ENCODE measurements around the gene PLA2R1. TPM values are rescaled to one million over a fixed set of nuclear protein-coding genes. Genes with fewer than 3 reads are reported as not detected.
A peak's percentile ranks its signal among the peaks of the same experiment; 100 is the strongest.

The PLA2R1 gene
- total RNA-seq, 1 donor from 2014 or later, result 3.0 TPM

DNA sequence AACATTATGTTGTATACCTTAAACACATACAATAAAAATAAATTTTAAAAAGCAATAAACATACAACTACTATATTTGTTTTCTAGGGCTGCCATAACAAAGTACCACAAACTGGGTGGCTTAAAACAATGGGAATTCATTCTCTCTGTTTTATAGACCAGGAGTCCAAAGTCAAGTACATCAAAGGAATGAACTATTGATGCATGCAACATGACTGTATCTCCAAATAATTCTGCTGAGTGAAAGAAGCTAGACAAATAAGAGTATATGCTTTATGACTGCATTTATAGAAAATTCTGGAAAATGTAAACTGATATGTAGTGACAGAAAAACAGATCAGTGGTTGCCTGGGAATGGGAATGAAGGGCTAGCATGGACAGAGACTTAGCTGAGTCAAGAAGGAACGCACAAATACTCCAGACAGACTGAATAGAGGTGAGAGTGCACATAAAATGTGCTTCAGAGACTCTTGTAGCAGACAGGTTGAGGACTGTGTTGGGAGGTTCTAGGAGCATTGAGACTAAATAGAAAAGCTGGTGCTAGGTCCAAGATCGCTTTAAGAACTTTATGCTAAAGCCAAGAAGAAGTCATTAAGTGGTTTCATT is 11.0 kb upstream of the PLA2R1 start:
- intact Hi-C loops (cut with DNase I), result no loop called here
- DNase-seq (no peak), ATAC-seq (ENCODE audit: poor library complexity) (no peak)

DNA sequence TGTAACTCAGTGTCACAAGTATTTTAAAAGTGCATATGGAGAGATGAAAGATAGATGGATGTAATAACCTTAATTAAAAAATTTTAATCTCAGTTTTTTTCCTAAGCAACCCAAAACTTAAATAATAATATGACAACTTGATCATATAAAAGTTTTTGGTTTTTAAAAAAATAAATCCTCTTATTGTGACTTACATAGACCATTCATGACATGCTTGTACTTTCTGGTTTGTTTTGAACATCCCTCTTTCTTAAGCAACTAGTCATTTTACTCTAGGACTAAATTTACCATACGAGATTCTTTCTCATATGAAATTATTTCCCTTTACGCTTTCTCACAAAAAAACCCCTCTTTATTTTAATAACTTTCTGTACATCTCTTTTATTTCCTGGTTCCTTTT is 6.5 kb upstream of the PLA2R1 start:
- ATAC-seq (ENCODE audit: poor library complexity) (no peak), DNase-seq (no peak)
- intact Hi-C loops (cut with DNase I), result no loop called here

DNA sequence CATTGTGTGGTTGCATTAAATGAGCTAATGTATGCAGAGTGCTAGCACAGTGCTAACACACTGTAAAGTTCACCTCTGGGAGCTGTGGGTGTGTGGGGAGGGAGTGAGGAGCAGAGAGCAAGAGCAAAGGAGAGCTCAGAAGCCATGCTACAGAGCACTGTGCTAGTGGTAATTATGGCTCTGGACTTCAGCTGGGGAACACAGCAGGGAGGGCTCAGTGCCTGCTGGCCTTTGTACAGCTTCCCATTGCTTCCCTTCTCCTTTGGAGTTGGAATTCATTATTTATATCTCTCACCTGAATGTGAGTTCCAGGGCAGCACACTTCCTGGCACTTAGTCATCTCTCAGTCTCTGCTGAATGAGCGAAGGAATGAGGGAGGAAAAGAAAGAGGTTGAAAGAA is 2.5 kb upstream of the PLA2R1 start:
- intact Hi-C loops (cut with DNase I), result no loop called here
- DNase-seq (no peak), ATAC-seq (ENCODE audit: poor library complexity) (peak; percentile 36)

DNA sequence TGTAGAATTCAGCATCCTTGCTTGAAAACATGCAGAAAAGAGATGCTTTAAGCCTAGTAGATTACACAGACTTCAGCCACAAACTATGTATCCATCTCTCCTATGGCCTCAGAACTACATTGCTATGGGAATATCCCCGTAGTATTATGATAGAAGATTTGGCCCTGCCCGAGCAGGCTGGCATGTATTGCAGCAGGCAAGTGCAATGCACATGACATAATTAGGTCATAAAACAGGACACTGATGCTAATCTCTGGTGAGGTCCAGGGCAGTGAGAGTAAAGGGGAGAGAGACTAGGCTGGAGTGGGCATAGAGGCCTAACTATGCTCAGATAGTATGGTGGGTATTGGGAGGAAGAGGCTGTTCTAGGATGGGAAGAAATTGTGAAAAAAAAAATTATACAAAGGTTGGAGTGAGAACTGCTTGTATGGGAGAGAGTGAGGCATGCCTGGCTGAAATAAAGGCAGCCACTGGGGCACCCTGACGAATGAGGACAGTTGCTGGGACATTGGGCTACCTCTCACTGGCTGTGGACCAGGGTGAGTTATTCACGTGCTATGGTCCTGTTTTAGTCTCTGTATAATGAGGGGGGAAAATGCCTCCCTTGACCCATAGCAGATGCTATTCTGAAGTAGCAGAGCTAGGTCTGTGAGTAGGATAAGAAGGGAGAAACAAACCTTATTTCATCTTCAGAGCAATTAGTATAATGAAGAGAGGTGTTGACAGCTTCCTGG is 1.6 kb upstream of the PLA2R1 start:
- intact Hi-C loops (cut with DNase I), result no loop called here
- ATAC-seq (ENCODE audit: poor library complexity), result peak; percentile 61
- DNase-seq, result no peak

DNA sequence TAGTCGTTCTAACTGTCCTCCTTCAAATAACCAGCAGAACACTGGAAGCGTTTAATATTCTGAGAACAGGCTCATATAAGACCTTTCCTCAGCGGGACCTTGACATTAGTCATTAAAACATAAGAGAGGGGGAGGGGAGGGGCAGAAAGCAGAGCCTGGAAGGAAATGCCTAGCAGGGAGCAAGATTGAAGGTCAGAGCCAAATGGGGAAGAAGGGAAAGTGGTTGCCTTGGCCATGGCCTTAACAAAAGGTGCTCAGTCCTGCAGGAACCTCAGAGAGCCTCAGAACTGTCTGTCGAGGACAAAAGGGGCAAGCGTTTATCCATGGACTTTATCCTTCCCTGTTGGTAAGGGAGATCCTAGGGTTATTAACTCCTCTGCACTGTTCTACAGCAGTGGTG is 856 bp upstream of the PLA2R1 start:
- ATAC-seq (ENCODE audit: poor library complexity) (peak; percentile 11), DNase-seq (no peak)
- intact Hi-C loops (cut with DNase I), result no loop called here

DNA sequence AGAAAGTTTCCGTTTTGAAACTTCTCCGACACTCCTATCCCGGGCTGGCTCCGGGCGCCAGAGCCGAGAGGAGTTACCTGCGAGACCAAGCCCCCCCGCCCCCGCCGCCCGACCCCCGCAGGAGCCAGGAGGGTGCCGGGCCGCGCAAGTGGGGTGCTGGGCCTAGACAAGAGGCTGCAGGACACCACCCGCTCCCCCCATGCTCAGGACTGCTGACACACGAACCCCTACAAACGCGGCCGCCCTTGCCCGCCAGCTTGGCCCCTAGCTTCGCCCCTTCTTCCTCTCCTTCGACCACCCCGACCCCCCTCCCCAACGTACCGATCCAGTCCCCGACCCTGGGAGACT is 497 bp downstream of the PLA2R1 start:
- DNase-seq (peak; percentile 49), ATAC-seq (ENCODE audit: poor library complexity) (peak; percentile 16)
- intact Hi-C loops (cut with DNase I), result no loop called here

DNA sequence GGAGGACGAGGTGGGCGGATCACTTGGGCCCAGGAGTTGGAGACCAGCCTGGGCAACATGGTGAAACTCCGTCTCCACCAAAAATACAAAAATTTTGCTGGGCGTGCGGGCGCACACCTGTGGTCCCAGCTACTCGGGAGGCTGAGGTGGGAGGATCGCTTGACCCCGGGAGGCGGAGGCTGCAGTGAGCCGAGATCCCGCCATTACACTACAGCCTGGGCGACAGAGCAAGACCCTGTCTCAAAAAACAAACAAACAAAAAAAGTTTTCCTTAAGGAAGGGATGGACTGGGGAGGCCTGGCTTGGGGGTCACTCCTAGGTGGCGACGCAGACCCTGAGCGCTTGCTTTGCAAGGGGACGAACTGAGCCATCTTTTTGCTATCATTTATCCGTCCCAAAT is 882 bp downstream of the PLA2R1 start:
- no peak for DNase-seq
- no peak for ATAC-seq (ENCODE audit: poor library complexity)
- intact Hi-C loops (cut with DNase I), result no loop called here

DNA sequence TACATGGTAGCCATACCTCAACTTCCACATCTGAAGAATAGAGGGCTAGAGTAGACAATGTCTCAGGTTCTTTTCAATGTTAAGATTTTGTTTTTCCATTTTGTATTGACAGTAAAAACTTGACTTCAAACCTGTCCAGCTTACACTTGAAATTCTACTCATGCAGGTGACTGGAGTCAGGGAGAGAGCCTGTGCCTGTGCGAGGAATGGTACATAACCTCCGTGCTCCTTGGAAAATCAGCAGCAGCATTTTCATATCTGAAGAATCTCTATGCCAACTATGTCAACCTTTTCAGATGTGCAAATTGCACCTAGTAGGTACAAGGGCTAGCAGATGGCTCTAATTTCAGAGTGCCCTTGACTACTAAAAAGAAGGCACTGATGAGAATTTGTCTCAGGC is 2.1 kb downstream of the PLA2R1 start:
- no peak for ATAC-seq (ENCODE audit: poor library complexity)
- intact Hi-C loops (cut with DNase I), result no loop called here
- no peak for DNase-seq

DNA sequence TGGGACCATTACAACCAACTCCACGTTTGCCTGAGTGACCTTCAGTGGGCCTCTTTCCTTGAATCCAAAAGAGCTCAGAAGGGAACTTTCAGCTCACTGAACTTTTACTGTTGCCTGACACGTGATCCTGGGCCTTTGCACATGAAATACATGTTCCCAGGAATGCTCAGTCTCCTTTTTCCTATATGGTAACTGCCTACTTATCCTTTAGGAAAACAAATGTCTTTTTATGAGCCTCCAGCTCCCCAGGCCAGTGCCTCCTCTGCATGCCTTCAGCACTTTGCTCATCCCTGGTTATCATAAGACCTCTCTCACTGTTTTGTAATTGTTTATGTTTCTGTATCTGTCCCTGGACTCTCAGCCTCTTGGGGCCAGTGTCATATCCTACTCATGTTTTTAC is 5.1 kb downstream of the PLA2R1 start:
- intact Hi-C loops (cut with DNase I), result no loop called here
- DNase-seq, result no peak
- ATAC-seq (ENCODE audit: poor library complexity), result no peak

DNA sequence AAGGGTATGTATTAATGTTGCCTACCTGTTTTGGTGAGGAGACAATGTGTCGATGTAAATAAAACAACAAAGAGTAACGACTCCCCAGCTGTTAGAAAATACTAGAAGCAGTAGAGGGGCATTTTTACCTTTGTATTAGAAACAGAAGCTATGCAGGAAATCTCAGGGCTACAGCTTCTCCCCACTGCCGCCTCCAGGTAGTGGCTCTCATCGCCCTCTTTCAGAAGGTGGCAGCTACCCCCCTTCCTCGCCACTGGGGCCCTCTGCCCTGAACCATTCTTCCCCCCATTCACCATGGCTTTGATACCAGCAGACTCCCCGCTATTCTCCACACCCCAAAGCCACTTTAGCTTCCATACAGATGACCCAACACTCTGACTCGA is 6.7 kb downstream of the PLA2R1 start:
- no peak for ATAC-seq (ENCODE audit: poor library complexity)
- no peak for DNase-seq
- intact Hi-C loops (cut with DNase I), result no loop called here

DNA sequence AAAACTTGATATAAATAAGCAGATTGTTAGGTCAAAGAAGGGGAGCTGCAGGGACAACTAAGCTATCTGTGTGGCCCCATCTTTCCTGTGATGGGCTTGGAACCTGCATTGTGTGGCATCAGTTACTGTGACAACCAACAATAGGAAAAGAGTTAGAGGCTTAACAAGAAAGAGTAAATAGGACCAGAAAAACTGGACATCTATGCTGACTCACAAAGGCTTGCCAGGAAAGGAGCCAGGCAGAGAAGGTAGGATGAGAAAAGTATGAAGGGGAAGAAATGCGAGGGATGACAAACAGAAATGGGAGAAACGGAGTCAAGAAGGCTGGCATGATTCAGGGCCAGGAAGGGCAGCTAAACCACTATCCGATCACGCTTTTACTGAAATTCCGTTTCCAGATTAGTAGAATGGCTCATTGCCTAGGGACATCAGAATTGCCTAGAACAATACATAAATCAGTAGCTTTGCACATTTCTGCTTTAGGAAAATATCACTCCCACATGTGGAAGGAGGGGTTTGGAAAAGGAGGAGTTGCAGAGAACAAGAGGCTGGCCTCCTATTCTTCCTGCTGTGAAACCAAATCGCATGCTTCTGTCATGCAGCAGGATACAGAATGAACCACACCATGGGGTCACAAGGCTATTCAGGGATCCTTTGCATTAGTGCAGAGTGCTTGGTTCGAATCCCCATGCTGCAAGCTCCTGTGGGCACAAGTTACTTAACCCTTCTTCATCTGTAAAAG is 7.3 kb downstream of the PLA2R1 start:
- no peak for DNase-seq
- no peak for ATAC-seq (ENCODE audit: poor library complexity)
- intact Hi-C loops (cut with DNase I), result no loop called here

DNA sequence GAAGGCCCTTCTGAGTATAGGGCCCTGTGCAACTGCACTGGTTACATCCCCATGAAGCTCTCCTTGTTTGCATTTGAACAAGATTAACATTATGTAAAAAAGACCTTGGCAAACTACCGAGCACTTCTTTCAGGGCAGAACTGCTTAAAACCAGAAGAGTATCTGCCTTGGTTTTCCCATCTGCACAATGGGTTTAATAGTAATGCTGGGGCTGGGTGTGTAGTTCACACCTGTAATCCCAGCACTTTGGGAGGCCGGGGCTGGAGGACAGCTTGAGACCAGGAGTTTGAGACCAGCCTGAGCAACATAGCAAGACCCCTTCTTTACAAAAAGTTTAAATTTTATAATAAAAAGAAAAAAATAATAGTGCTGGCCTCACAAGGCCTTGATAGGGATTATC is 8.5 kb downstream of the PLA2R1 start:
- DNase-seq, result no peak
- intact Hi-C loops (cut with DNase I), result no loop called here
- no peak for ATAC-seq (ENCODE audit: poor library complexity)

DNA sequence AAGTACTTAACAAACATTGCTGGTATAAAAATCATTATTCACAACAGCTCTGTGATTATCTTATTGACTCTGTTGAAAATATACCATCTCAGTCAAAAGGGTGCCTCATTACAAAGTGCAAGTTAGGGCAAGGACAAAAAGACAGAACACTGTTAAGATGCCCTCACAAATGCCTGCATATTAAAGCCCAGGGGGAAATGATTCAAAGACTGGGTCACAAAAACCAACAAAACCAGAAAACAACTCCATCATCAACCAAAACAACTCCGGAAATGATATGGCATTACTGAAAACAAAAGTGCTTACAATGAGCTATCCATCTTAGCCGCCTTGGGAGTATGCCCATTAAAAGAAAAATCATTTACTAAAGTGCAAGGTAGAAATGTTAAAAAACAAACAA is 9.9 kb downstream of the PLA2R1 start:
- ATAC-seq (ENCODE audit: poor library complexity), result no peak
- DNase-seq, result no peak
- intact Hi-C loops (cut with DNase I), result no loop called here

DNA sequence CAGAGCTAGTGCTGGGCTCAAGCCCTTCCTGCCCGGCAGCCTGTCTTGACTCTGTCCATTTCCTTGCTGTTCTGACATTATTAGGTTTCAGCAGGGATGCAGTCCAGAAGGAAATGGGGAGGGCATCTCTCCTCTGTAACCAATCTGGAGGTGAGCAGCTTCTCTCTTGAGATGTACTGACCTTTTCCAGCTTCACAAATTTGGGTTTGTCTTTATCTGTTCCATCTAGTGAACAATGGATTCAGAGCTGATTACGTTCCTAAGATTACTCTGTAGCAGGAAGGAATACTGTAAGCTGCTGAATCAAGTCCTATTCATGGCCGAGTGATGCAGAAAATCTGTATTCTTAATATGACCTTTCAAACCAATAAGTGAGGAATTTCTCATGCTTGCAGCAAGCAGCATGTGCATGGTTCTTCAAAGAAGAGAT is 11.0 kb downstream of the PLA2R1 start:
- DNase-seq (no peak), ATAC-seq (ENCODE audit: poor library complexity) (no peak)
- intact Hi-C loops (cut with DNase I), result no loop called here

DNA sequence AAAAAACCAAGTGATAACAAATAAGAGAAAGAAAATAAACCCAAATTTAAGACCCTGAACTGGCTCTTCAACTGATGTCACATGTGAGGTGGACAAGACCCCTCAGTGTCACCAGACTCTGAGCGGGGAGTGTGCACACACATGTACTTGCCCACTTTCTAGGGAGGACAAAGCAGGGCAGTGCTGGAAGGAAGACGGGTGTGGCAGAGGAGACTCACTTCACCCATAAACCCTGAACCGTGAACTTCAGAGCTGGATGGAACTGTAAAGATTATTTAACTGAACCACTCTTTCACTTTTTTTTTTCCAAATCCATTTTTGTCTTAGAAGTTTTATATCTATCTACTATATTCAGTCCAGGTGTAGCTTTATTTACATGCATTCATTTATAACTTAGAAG is 12.3 kb downstream of the PLA2R1 start:
- intact Hi-C loops (cut with DNase I), result no loop called here
- DNase-seq (no peak), ATAC-seq (ENCODE audit: poor library complexity) (no peak)

DNA sequence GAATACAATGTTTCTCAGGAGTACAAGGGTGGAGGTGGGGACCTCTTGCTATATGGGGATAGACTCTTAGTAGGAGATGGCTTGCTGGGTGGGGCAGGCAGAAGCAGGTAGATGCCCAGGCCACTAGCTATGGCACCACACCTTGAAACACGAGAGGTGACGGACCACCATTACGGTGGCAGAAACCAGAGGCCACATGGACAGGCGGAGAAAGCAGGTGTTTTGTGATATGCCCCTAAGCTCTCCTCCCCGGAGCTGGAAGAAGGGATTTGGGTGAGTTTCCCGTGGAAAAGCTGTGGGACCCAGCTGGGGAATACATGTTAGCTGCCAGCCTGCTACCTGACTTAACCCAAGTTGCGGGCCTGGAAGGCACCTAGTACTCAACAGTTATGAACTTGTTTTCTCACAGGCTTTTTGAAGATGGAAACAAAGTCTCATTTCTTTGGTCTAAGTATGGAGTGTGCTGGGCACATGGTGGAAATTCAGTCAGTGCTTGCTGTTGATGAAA is 16.7 kb downstream of the PLA2R1 start:
- ATAC-seq (ENCODE audit: poor library complexity), result no peak
- no peak for DNase-seq
- intact Hi-C loops (cut with DNase I), result no loop called here

DNA sequence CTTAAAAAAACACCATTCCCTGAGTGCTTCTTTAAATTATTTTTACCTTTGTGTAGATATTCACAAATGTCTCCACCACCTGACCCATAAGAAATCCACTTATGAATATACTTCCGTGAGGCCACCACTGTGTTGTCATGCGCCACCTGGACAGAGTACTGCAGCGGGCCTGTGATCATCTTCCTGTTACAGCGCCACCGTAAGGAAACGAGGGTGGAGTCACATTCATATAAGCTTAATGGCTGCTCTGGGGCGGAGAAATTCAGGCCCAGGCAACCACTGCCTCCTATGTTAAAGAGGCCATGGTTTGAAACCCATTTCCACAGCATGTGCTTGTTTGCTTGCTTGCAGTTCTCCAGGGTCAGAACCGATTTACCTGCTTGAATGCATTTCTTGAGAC is 17.7 kb downstream of the PLA2R1 start:
- intact Hi-C loops (cut with DNase I), result no loop called here
- ATAC-seq (ENCODE audit: poor library complexity) (no peak), DNase-seq (no peak)

DNA sequence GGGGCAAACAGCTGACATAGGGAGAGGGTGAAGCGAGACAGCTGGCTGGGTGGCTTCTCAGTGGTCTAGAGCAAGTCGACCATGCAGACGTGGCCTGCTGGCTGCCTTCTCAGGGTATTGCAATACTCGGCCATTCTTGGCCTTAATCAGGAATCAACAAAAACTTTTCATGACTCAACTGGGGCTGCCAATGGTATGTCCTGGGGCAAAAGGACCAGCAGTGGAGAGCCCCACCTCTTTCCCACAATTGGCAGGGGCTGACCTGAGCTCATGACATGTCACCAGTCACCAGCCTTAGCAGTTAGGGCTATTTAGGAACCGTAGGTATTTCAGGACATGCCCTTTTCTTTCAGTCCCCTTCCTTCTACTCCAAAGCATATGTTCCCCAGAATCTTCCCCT is 19.1 kb downstream of the PLA2R1 start:
- no peak for DNase-seq
- intact Hi-C loops (cut with DNase I), result no loop called here
- peak; percentile 61 for ATAC-seq (ENCODE audit: poor library complexity)

DNA sequence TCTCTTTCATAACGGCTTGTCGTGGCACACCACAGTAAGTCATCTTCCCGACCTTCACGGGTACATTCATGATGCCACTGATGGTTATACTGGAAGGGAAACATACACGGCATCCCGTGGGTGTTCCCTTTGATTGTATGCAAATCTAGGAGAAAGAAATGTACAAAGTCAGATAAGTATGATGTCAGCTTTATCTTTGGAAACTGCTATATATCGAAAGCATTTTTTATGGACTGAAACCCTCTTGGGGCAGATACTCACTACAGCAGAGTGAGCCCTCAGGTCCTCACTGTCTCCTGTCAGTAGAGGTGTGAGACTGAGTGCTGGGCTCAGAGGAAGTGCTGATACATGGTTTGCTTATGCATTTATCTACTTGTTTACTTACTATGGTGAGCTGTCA is 20.4 kb downstream of the PLA2R1 start:
- intact Hi-C loops (cut with DNase I), result no loop called here
- no peak for ATAC-seq (ENCODE audit: poor library complexity)

DNA sequence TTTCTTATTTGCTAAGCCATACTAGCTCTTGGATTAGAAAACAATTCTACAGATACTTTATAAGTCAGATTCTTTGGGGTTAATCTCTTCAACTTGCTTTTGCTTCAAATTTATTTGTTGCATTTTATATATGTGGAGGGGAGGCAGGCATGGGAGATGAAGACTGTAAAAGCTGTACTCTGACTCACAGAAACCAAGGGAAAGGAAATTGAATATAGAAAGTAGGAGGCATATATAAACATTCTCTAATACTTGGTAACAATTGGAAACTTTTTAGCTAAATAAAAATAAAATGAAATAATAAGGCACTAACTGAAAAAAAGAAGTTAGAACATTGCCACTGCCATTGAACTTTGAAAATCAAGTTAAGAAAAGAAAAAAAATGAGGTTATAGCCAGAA is 21.3 kb downstream of the PLA2R1 start:
- intact Hi-C loops (cut with DNase I), result no loop called here
- ATAC-seq (ENCODE audit: poor library complexity) (no peak), DNase-seq (no peak)

More for the DNA sequence above, 20.4 kb downstream of the PLA2R1 start:
- DNase-seq, result no peak

Data from Right ventricle myocardium superior (tissue), 1 donor.